Coronary artery (tissue), 2 donors: ENCODE measurements around the gene SLC6A17.

Source experiments
- DNase-seq: peaks from one replicate; pipeline ENCODE4 v3.0.0-alpha.2; 2017; ENCODE audit warnings: low spot score
- H3K27ac ChIP-seq, 2 donors: fragments of 200-600 bp; sonication (generic); one replicate each; pipeline ENCODE4 v1.5.1; 2016 to 2019
- H3K4me3 ChIP-seq: fragments of 200-600 bp; sonication (generic); 2 replicates; pipeline ENCODE4 v1.5.1; 2016; ENCODE audit warnings: mild to moderate bottlenecking, moderate library complexity
- TF ChIP-seq, protein P1 (sequence below): fragments of 200-600 bp; sonication (generic); IDR thresholded peaks from one replicate; pipeline ENCODE4 v1.5.1; 2019; ENCODE audit warnings: antibody characterized with exemption

The SLC6A17 gene

GRCh38 chr1:110224240-110224995, 74.1 kb downstream of the SLC6A17 start:
- no peak for DNase-seq
- TF ChIP-seq, protein P1, sequence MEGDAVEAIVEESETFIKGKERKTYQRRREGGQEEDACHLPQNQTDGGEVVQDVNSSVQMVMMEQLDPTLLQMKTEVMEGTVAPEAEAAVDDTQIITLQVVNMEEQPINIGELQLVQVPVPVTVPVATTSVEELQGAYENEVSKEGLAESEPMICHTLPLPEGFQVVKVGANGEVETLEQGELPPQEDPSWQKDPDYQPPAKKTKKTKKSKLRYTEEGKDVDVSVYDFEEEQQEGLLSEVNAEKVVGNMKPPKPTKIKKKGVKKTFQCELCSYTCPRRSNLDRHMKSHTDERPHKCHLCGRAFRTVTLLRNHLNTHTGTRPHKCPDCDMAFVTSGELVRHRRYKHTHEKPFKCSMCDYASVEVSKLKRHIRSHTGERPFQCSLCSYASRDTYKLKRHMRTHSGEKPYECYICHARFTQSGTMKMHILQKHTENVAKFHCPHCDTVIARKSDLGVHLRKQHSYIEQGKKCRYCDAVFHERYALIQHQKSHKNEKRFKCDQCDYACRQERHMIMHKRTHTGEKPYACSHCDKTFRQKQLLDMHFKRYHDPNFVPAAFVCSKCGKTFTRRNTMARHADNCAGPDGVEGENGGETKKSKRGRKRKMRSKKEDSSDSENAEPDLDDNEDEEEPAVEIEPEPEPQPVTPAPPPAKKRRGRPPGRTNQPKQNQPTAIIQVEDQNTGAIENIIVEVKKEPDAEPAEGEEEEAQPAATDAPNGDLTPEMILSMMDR, result no peak
- no peak overlapping the region for H3K27ac ChIP-seq
- no peak overlapping the region for H3K4me3 ChIP-seq

DNA sequence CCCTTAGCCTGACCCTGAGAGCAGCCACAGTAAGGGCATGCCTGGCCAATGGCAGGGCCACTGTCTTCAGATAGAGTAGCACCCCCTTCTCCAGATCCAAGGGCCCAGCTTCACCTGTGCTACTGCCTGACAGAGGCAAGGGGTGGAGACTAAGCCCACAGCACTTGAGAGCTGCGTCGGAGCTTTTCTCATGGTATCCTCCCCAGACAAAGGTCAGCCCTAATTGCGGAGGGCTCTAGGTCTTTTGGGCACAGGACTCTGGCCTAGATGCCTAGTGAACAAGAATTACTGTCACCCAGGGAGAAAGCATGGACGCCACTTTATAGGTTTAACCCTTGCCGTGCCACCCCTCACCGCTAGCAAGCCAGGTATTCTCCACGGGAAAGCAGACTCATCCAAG, 74.9 kb downstream of the SLC6A17 start:
- Histone ChIP-seq H3K4me3 (no peak overlapping the region), H3K27ac (no peak overlapping the region)
- TF ChIP-seq, protein P1, result no peak
- no peak for DNase-seq

- TF ChIP-seq, protein P1, result no peak
- no peak overlapping the region for H3K4me3 ChIP-seq
- no peak overlapping the region for H3K27ac ChIP-seq
- DNase-seq, result no peak
Measured at GRCh38 chr1:110225756-110226404, 75.6 kb downstream of the SLC6A17 start.

GRCh38 chr1:110227774-110228173, 77.5 kb downstream of the SLC6A17 start:
- H3K27ac ChIP-seq, result no peak overlapping the region
- TF ChIP-seq, protein P1, result no peak
- no peak overlapping the region for H3K4me3 ChIP-seq
- no peak for DNase-seq

- DNase-seq, result no peak
- no peak overlapping the region for H3K27ac ChIP-seq
- no peak overlapping the region for H3K4me3 ChIP-seq
- TF ChIP-seq, protein P1, result no peak
Measured at GRCh38 chr1:110228381-110228780, 78.1 kb downstream of the SLC6A17 start.

GRCh38 chr1:110228869-110229268, 78.6 kb downstream of the SLC6A17 start:
- TF ChIP-seq, protein P1, result no peak
- Histone ChIP-seq H3K4me3 (no peak overlapping the region), H3K27ac (no peak overlapping the region)
- no peak for DNase-seq
